IMR-90 (cell line): ENCODE measurements around the gene CSNK1G2. TPM values are rescaled to one million over a fixed set of nuclear protein-coding genes. Genes with fewer than 3 reads are reported as not detected.

Experiments used
- ATAC-seq: fragments of 200-7000 bp; cut with Tn5 transposase; 2 replicates; pipeline ENCODE4 v1.9.1; 2020; ENCODE audit warnings: low read depth, mild to moderate bottlenecking, moderate library complexity
- BruUV-seq: library from RNA; stranded (reverse); fragments of 400-500 nt; replicated peaks from 2 replicates; lab custom pipeline; 2021; lab: Mats Ljungman, UMichigan
- CTCF ChIA-PET: fragments of 300-600 bp; formaldehyde crosslinking; extraction: SDS; loops from one replicate; lab custom pipeline; 2021; ENCODE audit warnings: antibody characterized with exemption; lab: Yijun Ruan, JAX
- POLR2A ChIA-PET: fragments of 300-600 bp; sonication (Branson Sonifier 250); formaldehyde crosslinking; loops from one replicate; lab custom pipeline; 2022; ENCODE audit warnings: antibody characterized with exemption; ENCODE audit not compliant: unreplicated experiment; lab: Charles Lee
- DNase-seq: peaks from one replicate; pipeline ENCODE4 v3.0.0; 2013
- H2AFZ ChIP-seq: replicated peaks from 2 replicates; pipeline ENCODE3; 2013; ENCODE audit warnings: low read length, mild to moderate bottlenecking; ENCODE audit not compliant: poor library complexity
- H2AK5ac ChIP-seq: 2 replicates; pipeline ENCODE4 v1.6.1; 2013; ENCODE audit warnings: low read depth, low read length, inconsistent platforms
- H2AK9ac ChIP-seq: replicated peaks from 2 replicates; pipeline ENCODE3; 2013; ENCODE audit warnings: mild to moderate bottlenecking, low read depth, low read length, moderate library complexity; ENCODE audit not compliant: poor library complexity
- H2BK120ac ChIP-seq: 2 replicates; pipeline ENCODE4 v1.6.1; 2013; ENCODE audit warnings: low read depth, low read length, inconsistent platforms
- H2BK15ac ChIP-seq: 3 replicates; pipeline ENCODE4 v1.6.1; 2013; ENCODE audit warnings: low read depth, low read length, inconsistent platforms
- H2BK20ac ChIP-seq: 2 replicates; pipeline ENCODE4 v1.6.1; 2013; ENCODE audit warnings: low read depth, mild to moderate bottlenecking, inconsistent platforms, low read length, moderate library complexity
- H2BK5ac ChIP-seq: 2 replicates; pipeline ENCODE4 v1.6.1; 2013; ENCODE audit warnings: mild to moderate bottlenecking, low read depth, low read length, inconsistent platforms; ENCODE audit not compliant: poor library complexity, severe bottlenecking
- H3K14ac ChIP-seq: replicated peaks from 2 replicates; pipeline ENCODE4 v1.6.1; 2013; ENCODE audit warnings: low read depth, low read length, inconsistent platforms
- H3K18ac ChIP-seq: 2 replicates; pipeline ENCODE4 v1.6.1; 2013; ENCODE audit warnings: low read depth, low read length, control low read depth
- H3K23ac ChIP-seq: 2 replicates; pipeline ENCODE4 v1.6.1; 2013; ENCODE audit warnings: low read depth, low read length, inconsistent platforms
- H3K27ac ChIP-seq: 2 replicates; pipeline ENCODE4 v1.5.1; 2013; ENCODE audit warnings: mild to moderate bottlenecking, control low read depth, low read length; ENCODE audit not compliant: insufficient read depth
- H3K27me3 ChIP-seq: 2 replicates; pipeline ENCODE4 v1.6.1; 2013; ENCODE audit warnings: low read length; ENCODE audit not compliant: control insufficient read depth, insufficient read depth
- H3K36me3 ChIP-seq: 2 replicates; pipeline ENCODE4 v1.6.1; 2013; ENCODE audit warnings: low read length, mixed read lengths; ENCODE audit not compliant: control insufficient read depth, insufficient read depth
- H3K4ac ChIP-seq: 2 replicates; pipeline ENCODE4 v1.6.1; 2013; ENCODE audit warnings: low read depth, low read length, inconsistent platforms
- H3K4me1 ChIP-seq: 2 replicates; pipeline ENCODE4 v1.6.1; 2013; ENCODE audit warnings: low read length, mixed read lengths; ENCODE audit not compliant: control insufficient read depth, insufficient read depth
- H3K4me2 ChIP-seq: 2 replicates; pipeline ENCODE4 v1.6.1; 2013; ENCODE audit warnings: low read depth, mild to moderate bottlenecking, control low read depth, low read length, moderate library complexity
- H3K4me3 ChIP-seq: 2 replicates; pipeline ENCODE4 v1.5.1; 2013; ENCODE audit warnings: low read depth, mild to moderate bottlenecking, control low read depth, low read length, moderate library complexity; ENCODE audit not compliant: insufficient read depth
- H3K56ac ChIP-seq: 2 replicates; pipeline ENCODE4 v1.6.1; 2013; ENCODE audit warnings: low read length, inconsistent platforms; ENCODE audit not compliant: insufficient read depth; ENCODE audit errors: extremely low read depth
- H3K79me1 ChIP-seq, 2 experiments: 2 replicates each; pipeline ENCODE4 v1.6.1; 2013; ENCODE audit warnings: low read length in 2 of 2, inconsistent platforms in 1 of 2, low read depth in 1 of 2
- H3K9ac ChIP-seq: 2 replicates; pipeline ENCODE4 v1.6.1; 2013; ENCODE audit warnings: low read depth, low read length, control low read depth
- H3K9me1 ChIP-seq: 2 replicates; pipeline ENCODE4 v1.6.1; 2013; ENCODE audit warnings: low read length, inconsistent platforms; ENCODE audit not compliant: insufficient read depth
- H3K9me3 ChIP-seq: 2 replicates; pipeline ENCODE4 v1.6.1; 2013; ENCODE audit warnings: low read length; ENCODE audit not compliant: control insufficient read depth, insufficient read depth
- H4K20me1 ChIP-seq: 2 replicates; pipeline ENCODE4 v1.6.1; 2013; ENCODE audit warnings: low read length, inconsistent platforms; ENCODE audit not compliant: insufficient read depth
- H4K5ac ChIP-seq: 2 replicates; pipeline ENCODE4 v1.6.1; 2013; ENCODE audit warnings: mild to moderate bottlenecking, low read depth, low read length, control low read depth
- H4K8ac ChIP-seq, 2 experiments: 2 replicates each; pipeline ENCODE4 v1.6.1; 2013; ENCODE audit warnings: low read depth in 2 of 2, low read length in 2 of 2, control low read depth in 1 of 2, inconsistent platforms in 1 of 2
- H4K91ac ChIP-seq: 2 replicates; pipeline ENCODE4 v1.6.1; 2013; ENCODE audit warnings: low read depth, low read length, inconsistent platforms; ENCODE audit not compliant: insufficient read depth
- BHLHE40 ChIP-seq: fragments of 150-350 bp; IDR thresholded peaks from 2 replicates; pipeline ENCODE4 v1.6.1; 2016; ENCODE audit warnings: mild to moderate bottlenecking, low read depth, low read length
- CEBPB ChIP-seq: IDR thresholded peaks from 2 replicates; pipeline ENCODE4 v1.6.1; 2012; ENCODE audit warnings: low read depth, low read length, improper control_type of control experiment
- CHD1 ChIP-seq: IDR thresholded peaks from 2 replicates; pipeline ENCODE4 v1.6.1; 2012; ENCODE audit warnings: low read depth, low read length, improper control_type of control experiment
- CTCF ChIP-seq: conservative IDR thresholded peaks from 2 replicates; pipeline ENCODE4 v1.5.1; 2012; ENCODE audit warnings: mild to moderate bottlenecking, low read depth, low read length, improper control_type of control experiment
- ELK1 ChIP-seq: fragments of 150-350 bp; IDR thresholded peaks from 2 replicates; pipeline ENCODE4 v1.6.1; 2016; ENCODE audit warnings: low read depth, mild to moderate bottlenecking, low read length, moderate library complexity, borderline replicate concordance
- FOS ChIP-seq: fragments of 150-350 bp; IDR thresholded peaks from 2 replicates; pipeline ENCODE4 v1.6.1; 2016; ENCODE audit warnings: low read depth, low read length
- MAFK ChIP-seq: IDR thresholded peaks from 2 replicates; pipeline ENCODE4 v1.6.1; 2012; ENCODE audit warnings: low read depth, low read length, improper control_type of control experiment
- MAZ ChIP-seq: IDR thresholded peaks from 2 replicates; pipeline ENCODE4 v1.6.1; 2012; ENCODE audit warnings: low read depth, mild to moderate bottlenecking, low read length, improper control_type of control experiment, moderate library complexity, borderline replicate concordance
- MXI1 ChIP-seq: IDR thresholded peaks from 2 replicates; pipeline ENCODE4 v1.6.1; 2012; ENCODE audit warnings: low read depth, mild to moderate bottlenecking, low read length, moderate library complexity, borderline replicate concordance
- NFE2L2 ChIP-seq: fragments of 150-350 bp; IDR thresholded peaks from 2 replicates; pipeline ENCODE4 v1.6.1; 2016; ENCODE audit warnings: low read depth, mild to moderate bottlenecking, low read length
- POLR2A ChIP-seq: IDR thresholded peaks from 2 replicates; pipeline ENCODE4 v1.6.1; 2012; ENCODE audit warnings: mild to moderate bottlenecking, low read depth, low read length
- RAD21 ChIP-seq: IDR thresholded peaks from 2 replicates; pipeline ENCODE4 v1.6.1; 2012; ENCODE audit warnings: low read length, improper control_type of control experiment
- RCOR1 ChIP-seq: IDR thresholded peaks from 2 replicates; pipeline ENCODE4 v1.6.1; 2012; ENCODE audit warnings: mild to moderate bottlenecking, low read length, improper control_type of control experiment; ENCODE audit not compliant: insufficient replicate concordance
- RFX5 ChIP-seq: IDR thresholded peaks from 2 replicates; pipeline ENCODE4 v1.8.0; 2012; ENCODE audit warnings: low read depth, mild to moderate bottlenecking, low read length, moderate library complexity
- USF2 ChIP-seq: fragments of 150-350 bp; IDR thresholded peaks from 2 replicates; pipeline ENCODE4 v1.6.1; 2017; ENCODE audit warnings: mild to moderate bottlenecking, antibody characterized with exemption, low read length, low read depth
- WGBS, 2 experiments: methylation state at CpG; one replicate each; pipeline versions ENCODE4 v1.1.5 to v1.1.7; 2013; ENCODE audit warnings: missing lambda C conversion rate in 2 of 2; ENCODE audit not compliant: insufficient read length in 1 of 2; ENCODE audit errors: extremely low coverage in 2 of 2; 5-methylcytosine and 5-hydroxymethylcytosine counted together
- dilution Hi-C: fragments of 300-500 bp; cut with HindIII; formaldehyde crosslinking; loops from one replicate; pipeline ENCODE4 v1.14.3; 2018; ENCODE audit warnings: low sequenced_read_pairs; ENCODE audit not compliant: unreplicated experiment
- in situ Hi-C: fragments of 300-500 bp; cut with MboI; formaldehyde crosslinking; loops from 3 replicates; pipeline ENCODE4 v1.14.3; 2019; ENCODE audit warnings: low sequenced_read_pairs, inconsistent platforms, mixed read lengths
- intact Hi-C: fragments of 100-400 bp; cut with micrococcal nuclease; formaldehyde crosslinking; loops from 2 replicates; pipeline ENCODE4 v1.10.0; 2022
- polyA plus RNA-seq, 3 experiments: library from polyadenylated mRNA; depleted of rRNA; stranded (reverse); fragments of >200 nt; gene quantifications; 2 replicates each; pipeline ENCODE4 v1.2.3, GENCODE V29; 2012; ENCODE audit warnings: low replicate concordance in 1 of 3
- total RNA-seq: library from RNA; depleted of rRNA; stranded (reverse); fragments of >200 nt; gene quantifications from 2 replicates; pipeline ENCODE4 v1.2.3, GENCODE V29; 2012

The CSNK1G2 gene
- total and polyA plus RNA-seq, 2 of the 4 experiments (the other 2 are of a cell fraction): 38.0 to 96.3 TPM

DNA sequence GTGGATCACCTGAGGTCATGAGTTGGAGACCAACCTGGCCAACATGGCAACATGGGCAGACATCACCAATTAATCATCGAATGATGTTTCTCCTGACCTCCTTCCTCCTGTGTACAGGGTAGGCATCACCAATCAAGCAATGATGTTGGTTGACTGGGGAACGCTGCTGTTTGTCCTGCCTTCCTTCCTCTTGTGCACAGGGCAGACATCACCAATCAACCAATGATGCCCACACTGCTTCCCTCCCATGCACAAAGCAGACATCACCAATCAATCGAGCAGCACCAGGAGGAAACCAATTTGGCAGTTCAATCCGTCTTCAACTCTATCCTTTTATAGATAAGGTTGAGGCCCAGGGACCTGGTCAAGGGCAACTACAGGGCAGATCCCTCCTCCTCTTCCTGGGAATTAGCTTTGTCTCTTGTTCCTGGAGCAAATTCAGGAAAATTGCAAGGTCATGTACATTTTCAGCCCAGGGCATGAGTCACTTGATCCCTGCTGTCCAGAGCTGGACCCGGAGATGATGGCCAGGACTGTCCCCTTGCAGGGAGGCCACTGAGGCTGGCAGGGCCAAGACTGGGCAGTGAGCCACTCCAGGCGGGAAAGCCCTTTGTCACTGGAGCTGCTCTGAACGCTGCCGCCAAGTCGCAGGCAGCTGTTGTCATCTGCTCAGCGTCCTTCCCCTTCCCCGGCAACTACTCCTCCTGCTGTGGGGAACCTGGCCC, 5.3 kb upstream of the CSNK1G2 start:
- Histone ChIP-seq H3K36me3 (no peaks in the 10 kb centered on the region), H3K4me2 (no peak overlapping the region), H3K18ac (no peak overlapping the region), H2BK5ac (no peak overlapping the region), H2AFZ (no peak overlapping the region), H3K9ac (no peak overlapping the region), H3K9me3 (no peaks in the 10 kb centered on the region; the same call in 1 of the 2 replicates), H4K8ac (no peak overlapping the region), H2BK20ac (no peak overlapping the region), H3K14ac (no peak overlapping the region), H2BK120ac (no peak overlapping the region), H3K9me1 (peaks cover 5% of the 10 kb centered on the region; the same call in 1 of the 2 replicates), H3K23ac (no peak overlapping the region), H2AK5ac (no peak overlapping the region), H4K5ac (no peak overlapping the region), H3K4me3 (no peak overlapping the region), H4K20me1 (no peaks in the 10 kb centered on the region), H3K56ac (no peak overlapping the region), H3K4me1 (peaks cover 2% of the 10 kb centered on the region; the same call in 1 of the 2 replicates), H2BK15ac (no peak overlapping the region), H2AK9ac (no peak overlapping the region), H3K27ac (no peak overlapping the region), H3K79me1 (peaks cover 5 to 13% of the 10 kb centered on the region in 2 experiments; a peak in 2 of 4 replicates), H4K91ac (no peak overlapping the region), H3K27me3 (no peaks in the 10 kb centered on the region), H3K4ac (no peak overlapping the region)
- in situ Hi-C loops (no loop called here), intact Hi-C loops (no loop called here), dilution Hi-C loops (no loop called here)
- DNase-seq (peak; percentile 28), ATAC-seq (no peak)
- BruUV-seq: no TSS peak
- ChIA-PET POLR2A (interaction anchor here (0.7 kb wide), 1 partner anchor 608 kb away, joined by 4 read pairs; no protein-coding TSS in a partner anchor), CTCF (interaction anchor here (0.6 kb wide), 1 partner anchor 79 kb away, joined by 3 read pairs; no protein-coding TSS in a partner anchor)
- 16% methylated on average over 5 of the region's 11 CpGs; no CpG with 5 or more reads in 1 of the 2 experiments for WGBS, 2 experiments
- no peak for TF ChIP-seq ELK1
- TF ChIP-seq RCOR1: no peak
- no peak for TF ChIP-seq FOS
- no peak for TF ChIP-seq USF2
- TF ChIP-seq MAZ: no peak
- TF ChIP-seq NFE2L2: no peak
- TF ChIP-seq POLR2A: no peak
- TF ChIP-seq CHD1: no peak
- TF ChIP-seq BHLHE40: no peak
- no peak for TF ChIP-seq RFX5
- no peak for TF ChIP-seq MXI1
- TF ChIP-seq CEBPB: no peak
- no peak for TF ChIP-seq MAFK
- TF ChIP-seq RAD21: no peak
- no peak for TF ChIP-seq CTCF
